Iris pigment epithelial cell (primary cell): ENCODE results near the gene CFAP74.
A peak's percentile ranks its signal among the peaks of the same experiment; 100 is the strongest.

Experiments used
- DNase-seq: peaks from one replicate; pipeline ENCODE4 v3.0.0-alpha.2; 2011; ENCODE audit warnings: low read depth

The CFAP74 gene

DNA sequence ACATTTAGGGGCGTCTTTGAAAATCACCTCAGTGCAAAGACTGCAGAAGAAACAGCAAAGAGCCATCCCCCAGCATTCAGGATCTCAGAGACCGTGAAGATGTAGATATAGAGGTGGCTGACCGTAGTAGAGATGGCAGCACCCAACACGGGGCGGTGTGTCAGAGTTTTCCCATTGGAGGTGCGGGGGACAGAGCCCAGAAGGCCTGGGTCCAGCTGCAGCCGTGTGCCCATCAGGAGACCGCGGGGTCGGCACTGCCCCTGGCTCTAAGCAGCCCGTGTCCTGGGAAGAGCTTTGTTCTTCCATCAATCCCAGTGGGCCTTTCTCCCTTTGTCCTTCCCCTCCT, 16.7 kb upstream of the CFAP74 start:
- no peak for DNase-seq

DNA sequence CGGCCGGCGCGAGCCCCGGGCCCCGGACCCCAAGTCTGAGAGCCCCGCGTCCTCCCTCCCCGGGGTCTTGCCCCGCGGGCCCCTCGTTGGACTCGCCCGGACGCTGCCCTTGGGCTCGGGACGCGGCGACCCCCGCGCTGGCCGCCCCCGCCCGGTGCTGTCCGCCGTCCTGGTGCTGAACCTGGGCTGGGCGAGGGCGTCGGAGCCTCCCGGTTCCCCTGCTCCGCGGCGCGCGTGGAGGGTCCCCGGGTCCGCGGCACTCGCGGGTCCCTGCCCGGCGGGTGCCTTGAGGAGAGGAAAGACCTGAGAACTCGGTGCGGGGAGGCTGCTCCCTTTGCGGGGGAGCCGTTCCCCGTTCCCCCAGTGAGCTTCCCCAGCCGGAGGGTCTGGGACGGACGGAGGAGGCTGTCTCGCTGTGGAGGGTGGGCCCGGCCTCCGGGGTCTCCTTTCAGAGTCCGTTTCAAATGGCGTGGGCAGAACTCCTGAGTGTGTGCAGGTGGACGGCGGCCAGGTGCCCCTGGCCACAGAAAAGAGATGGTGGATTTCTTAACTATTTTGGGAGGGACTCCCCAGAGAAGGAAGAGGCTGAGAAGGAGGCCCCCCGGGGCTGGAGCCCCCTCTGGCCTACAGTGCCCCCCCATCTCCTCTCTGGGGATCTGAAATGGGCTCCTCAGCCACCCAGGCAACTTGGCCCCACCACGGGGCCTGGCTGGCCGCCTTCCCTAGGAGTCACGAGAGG, 16.2 kb upstream of the CFAP74 start:
- no peak for DNase-seq

DNA sequence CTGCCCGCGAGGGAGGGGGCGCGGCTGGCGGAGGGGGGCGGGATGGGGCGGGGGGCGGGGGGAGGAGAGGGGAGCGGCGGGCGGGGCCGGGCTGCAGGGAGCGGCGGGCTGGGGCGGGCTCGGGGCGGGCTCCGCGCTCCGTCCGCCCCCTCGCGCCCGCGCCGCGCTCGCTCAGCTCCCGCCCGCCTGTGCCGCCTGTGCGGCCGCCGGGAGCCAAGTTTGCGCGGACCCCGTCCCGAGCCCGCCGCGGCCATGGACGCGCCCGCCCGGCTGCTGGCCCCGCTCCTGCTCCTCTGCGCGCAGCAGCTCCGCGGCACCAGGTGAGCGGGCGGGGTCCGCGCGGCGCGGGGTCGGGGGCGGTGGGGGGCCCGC, 15.6 kb upstream of the CFAP74 start, which contains the start of gene GABRD:
TSS of gene GABRD (plus strand) at position 174 of the 372 bp plus-strand sequence. CDS start at position 253, 79 bp downstream.
- DNase-seq, result peak; percentile 8

DNA sequence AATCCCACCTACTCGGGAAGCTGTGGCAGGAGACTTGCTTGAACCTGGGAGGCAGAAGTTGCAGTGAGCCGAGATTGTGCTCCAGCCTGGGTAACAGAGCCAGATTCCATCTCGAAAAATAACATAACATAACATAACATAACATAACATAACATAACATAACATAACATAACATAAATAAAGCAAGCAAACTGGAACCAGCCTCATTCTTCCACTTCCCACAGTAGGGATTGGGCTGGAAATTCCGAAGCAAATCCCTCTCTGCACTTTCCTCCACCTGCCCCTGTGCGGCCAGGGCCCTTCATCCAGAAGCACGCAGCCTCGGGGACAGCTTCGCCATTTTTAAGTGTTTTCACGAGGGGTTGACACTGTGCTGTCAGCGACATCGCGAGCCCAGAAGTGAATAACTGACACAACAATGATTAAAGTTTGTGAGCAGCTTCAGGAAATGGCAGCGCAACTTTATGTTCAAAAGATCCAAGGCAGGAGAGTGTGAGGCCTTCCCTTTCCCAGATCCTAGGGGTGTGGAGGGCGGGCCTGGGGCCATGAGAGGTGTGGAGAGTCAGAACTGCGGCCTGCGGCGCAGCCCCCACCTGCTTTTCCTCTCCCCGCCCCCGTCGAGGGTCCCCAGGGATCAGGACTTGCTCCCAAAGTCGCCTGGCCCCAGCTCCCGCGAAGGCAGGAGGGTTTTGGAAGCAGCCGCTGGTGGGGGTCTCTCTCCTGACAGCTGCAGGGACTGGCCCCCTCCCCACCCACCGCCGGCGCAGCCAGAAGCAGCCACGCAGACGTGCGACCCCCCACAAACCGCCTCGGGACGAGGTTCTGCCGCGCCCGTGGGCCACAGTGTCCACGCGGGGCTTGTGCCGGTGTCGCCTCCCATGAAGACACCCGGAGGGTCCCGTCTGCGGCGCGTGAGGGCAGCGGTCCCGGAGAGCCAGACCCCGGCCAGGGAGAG, 14.9 kb upstream of the CFAP74 start:
- no peak for DNase-seq

DNA sequence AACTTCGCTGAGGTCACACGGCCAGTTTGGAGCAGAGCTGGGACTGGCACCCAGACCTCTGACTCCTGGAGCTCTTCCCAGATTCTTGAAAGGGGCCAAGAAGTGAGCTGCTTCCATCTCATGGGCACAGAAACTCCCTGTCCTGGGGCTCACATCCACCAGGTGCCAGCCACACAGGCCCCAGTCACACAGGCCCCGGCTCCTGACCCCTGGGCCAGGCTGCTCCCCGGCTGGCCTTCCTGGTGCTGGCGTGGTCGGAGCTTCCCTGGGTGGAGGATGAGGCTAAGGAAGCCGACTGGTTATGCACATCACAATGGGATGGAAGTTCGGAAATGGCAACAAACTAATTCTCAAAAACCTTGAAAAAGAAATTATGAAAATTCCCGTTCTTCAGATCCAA, 12.5 kb upstream of the CFAP74 start:
- DNase-seq, result no peak

DNA sequence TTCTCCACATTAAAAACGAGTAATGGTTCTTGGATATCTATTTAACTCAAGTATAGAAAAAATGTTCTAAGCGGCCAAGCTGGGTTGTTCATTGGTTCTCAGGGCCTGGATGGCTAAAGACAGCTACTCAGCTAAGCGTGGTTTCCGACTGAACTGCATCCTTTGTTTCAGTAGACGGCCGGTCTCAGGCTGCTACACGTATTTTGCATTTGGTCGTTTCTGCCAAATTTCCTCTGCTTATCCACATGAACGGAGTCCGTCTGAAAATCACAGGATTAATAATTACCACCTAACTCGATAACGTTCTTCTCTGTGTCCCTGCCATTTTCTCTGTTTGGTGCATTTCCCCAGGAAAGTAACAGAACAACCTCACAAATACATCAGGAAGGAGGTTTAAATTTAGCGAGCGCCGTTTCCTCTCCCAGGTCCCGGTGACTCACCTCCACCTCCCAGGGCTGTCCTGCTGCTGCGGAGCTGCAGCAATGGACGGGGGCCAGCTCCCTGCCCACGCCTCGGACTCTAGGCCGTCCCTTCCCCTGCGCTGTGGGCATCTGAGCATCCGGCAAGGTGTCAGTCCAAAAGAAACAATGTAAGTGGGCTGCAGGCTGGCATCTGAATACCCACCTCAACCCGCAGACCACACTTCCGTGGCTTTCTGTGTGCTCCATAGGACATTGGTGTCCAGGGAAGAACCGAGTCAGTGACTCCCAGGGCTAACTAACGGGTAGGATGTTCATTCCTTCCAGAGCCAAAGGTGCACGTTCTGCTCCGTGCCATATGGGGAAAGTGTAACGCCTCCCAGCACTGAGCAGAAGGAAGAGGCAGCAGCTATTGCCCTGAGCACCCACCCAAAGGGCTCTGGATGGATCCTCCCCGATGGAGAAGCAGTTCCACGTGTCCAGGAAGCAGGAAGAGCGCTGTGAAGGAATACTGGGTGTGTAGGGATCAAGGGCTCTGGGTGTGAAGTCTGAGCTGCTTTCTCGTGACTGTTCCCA, 11.5 kb upstream of the CFAP74 start:
- DNase-seq, result no peak

DNA sequence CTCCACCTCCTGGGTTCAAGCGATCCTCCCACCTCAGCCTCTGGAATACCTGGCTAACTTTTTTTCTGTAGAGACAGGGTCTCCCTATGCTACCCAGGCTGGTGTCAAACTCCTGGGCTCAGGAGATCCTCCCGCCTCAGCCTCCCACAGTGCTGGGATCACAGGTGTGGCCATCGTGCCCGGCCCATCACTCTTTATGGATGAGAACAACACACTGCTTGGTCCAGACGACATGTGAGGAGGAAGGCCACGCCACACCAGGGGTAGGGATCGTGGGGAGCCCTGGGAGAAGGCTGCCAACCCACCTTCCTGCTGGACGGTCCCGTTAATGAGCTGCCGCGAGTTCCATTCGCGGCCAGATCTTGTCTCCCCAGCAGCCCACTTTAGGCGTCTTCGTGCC, 10.6 kb upstream of the CFAP74 start:
- DNase-seq, result no peak

DNA sequence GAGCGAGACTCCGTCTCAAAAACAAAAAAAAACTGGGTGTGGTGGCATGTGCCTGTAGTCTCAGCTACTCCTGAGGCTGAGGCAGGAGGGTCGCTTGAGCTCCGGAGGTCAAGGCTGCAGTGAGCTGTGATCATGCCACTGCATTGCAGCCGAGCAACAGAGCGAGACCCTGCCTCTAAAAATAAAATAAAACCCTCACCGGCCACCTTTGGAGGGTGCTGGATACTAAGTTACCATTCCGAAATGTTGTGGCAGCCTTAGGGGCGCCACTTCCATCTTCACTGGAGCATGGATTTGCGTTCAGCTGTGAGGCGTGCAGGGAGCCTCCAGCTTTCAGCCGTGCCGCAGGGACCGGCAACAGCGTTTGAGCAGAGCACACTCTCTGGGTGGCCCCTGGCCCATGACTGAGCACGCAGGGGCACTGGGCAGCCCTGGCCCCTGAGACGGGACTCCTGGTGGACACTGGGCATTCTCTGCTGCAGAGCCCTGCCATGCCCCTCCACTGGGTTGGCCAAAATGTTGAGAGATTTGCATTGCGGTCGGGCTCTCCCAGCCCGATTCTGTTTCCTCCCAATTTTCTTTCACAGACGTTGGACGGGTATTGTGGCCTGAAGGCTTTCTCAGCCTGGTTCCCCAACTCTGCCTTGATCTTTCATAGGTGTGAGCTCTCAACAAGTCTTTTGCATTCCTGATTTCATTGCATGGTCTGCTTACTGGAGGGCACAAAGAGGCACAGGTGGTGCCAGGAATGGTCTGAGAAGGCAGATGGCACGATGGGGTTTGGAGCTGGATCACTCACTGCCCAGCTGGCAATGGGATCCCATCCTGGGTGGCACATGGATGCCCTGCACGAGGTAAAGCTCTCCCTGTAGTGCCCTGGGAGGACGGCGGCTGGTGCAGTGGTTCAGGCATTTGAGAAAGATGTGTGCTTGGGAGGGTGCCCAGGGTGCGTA, 5.8 kb upstream of the CFAP74 start:
- DNase-seq, result no peak

DNA sequence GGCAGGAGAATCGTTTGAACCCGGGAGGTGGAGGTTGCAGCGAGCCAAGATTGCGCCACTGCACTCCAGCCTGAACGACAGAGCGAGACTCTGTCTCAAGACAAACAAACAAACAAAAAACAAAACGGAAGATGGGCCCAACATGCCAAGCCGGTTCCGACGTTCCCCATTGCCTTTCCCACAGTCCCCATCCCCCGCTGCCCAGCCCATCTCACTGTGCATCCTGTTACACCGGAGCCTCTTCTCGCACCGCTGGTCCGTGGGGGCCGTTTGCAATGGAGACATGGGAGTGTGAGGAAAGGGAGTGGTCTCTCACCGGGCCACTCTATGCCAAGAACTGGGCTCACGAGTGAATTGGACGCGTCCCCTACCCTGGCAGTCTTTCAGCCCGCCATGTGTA, 1.3 kb upstream of the CFAP74 start:
- DNase-seq, result no peak

DNA sequence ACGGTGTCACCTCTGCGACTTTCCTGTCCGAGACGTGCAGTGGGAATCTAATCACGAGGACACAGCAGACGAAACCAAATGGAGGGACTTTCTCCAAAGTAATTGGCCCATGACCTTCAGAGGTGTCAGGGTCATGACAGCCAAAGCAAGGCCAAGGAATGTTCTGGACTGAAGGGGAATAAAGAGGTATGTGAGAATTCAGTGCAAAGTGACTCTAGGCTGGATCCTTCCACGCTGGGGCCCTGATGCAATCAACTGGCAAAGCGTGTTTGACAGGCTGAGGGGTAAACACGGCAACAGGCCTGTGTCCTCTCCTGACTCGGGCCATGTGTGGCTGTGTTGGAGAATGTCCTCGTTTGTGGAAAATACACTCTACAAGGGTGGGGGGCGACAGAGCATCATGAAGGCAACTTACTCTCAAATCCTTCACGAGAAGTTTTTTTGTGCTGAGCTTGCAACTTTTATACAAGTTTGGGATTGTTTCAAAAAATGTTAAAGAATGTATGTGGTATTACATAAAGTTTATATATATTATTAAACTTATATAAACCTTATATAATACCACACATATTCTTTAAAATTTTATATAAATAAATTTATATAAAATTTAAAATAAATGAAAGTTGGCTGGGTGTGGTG, 1.7 kb downstream of the CFAP74 start:
- no peak for DNase-seq

DNA sequence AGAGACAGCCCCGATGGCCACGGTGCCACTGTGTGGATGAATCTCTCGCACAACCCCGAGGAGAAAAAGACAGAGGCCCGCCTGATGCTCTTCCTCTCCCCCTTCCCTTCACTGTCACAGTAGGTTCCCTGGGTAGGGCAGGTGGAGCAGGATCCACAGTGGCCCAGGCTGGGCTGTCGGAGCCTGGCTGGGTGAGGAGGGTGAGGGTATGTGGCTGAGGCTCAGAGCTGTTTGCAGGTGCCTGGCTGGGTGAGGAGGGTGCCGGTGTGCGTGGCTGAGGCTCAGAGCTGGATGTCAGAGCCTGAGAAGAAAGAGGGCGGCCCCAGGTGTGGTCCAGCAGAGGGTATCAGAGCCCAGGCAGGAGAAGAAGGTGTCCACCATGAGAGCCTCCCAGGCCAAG, 2.7 kb downstream of the CFAP74 start:
- DNase-seq, result no peak

DNA sequence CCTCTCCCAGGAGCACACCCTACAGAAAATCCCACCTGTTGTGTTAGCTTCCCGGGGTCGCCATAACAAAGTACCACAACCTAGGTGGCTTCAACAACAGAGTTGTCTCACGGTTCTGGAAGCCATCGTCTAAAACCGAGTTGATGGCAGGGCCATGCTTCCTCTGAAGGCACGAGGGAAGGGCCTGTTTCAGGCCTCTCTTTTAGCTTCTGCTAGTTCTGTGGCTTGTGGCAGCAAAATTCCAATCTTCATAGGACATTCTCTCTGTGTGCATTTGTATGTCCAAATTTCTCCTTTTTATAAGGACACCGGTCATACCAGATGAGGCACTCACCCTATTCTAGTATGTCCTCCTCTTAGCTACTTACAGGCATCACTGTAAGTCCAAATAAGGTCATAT, 3.2 kb downstream of the CFAP74 start:
- no peak for DNase-seq

DNA sequence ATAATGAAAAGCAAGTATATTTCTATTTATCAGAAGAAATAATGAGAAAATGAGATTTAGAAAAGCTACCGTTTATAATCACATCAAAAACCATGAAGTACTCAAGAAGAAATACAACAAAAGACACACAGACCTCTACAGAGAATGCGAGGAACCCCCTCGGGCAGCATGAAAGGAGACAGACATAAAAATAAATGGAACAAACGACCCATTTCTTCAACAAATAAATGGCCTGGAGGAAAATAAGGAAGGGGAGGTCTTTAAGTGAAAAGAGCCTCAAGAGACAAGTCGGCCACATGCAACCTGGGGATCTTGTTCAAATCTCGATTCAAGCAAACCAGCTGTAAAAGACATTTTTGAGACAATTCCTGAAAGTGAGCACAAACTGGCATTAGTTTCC, 6.0 kb downstream of the CFAP74 start:
- no peak for DNase-seq

DNA sequence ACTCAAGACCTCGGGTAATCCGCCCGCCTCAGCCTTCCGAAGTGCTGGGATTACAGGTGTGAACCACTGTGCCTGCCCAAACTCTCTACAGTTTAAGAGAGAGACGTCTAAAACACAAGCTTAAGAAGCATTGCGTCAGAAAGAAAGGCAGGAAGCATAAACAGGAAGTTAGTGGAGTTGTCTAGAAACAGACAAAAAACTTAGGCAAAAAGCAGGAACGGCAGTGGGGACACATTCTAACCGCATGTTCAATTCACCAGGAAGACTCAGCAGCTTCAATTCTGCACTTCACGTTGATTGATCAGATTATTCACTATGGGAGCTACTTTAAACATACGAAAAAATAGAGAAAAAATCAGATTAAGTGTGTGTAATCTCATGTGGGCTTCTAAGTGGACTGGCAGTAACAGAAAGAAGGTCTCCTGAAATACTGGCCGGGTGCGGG, 7.4 kb downstream of the CFAP74 start:
- DNase-seq, result peak; percentile 34

DNA sequence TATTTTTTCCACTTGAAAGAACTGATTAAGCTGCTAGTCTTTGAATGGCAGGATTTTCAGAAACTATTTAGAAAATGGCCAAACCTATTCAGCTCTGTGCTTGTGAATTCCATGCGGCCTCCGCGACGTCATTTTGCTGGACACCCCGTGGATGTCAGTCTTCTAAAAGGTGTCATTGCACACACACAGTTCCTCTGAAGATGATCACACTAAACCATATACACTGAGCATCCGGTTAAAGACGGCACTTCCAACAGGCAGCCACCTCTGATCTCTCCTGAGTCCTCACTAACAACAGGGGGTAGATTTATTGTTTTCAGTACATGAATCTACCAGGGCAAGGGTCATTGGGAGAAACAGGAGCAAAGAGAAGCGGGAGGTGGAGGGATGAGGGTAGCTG, 9.1 kb downstream of the CFAP74 start:
- no peak for DNase-seq

DNA sequence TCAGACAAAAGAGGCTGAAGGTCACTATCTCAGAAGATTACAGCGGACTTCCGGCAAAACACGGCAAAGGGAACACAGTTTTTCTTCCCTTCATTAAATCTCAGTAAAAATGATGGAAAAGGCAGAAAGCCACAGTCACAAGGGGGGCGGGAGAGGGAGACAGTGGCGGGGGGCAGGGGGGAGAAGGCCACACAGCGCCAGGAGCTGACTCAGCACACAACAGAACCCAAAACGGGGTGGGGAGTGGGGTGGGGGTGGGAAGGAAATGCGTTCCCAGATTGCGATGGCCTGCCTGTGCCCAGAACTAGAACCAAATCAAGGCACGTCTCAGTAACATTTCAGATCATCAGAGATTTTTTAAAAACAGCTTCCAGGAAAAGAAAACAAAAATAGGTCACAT, 13.4 kb downstream of the CFAP74 start:
- DNase-seq, result no peak

DNA sequence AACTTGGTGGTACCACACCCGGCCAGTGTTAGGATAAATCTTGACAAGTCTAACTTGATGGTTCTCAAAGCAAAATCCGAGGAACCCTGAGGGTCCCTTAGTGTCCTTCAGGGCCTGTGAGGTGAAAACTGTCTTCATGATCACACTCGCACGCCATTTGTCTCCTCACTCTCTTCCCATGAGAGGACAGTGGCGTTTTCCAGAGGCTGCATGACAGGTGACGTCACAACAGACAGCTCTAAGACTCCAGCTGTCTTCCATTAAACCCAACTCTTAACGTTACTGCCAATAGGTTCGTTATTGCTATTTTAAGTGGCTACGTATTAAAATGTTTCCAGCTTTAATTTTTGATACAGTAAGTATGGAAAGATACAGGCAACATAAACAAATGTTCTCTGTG, 13.8 kb downstream of the CFAP74 start:
- peak; percentile 18 for DNase-seq

DNA sequence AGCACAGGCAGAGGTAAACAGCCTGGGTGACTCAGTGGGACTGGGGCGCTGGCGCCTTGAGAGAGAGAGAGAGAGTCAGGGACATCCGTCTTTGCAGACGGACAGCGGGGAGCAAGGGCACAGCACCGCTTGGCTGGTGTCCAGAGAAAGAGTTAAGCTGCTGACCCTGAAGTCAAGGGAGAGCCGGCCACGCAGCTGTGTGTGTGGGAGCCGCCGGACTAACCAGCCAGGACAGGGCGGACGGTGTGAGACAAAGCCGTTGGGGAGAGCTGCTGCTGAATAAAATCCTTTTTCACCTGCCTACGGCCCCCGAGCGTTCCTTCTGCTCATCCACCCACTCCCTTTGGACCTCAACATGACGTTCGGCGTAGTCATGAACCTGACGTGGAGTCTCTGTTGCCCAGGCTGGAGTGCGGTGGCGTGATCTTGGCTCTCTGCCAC, 14.5 kb downstream of the CFAP74 start:
- peak; percentile 28 for DNase-seq

DNA sequence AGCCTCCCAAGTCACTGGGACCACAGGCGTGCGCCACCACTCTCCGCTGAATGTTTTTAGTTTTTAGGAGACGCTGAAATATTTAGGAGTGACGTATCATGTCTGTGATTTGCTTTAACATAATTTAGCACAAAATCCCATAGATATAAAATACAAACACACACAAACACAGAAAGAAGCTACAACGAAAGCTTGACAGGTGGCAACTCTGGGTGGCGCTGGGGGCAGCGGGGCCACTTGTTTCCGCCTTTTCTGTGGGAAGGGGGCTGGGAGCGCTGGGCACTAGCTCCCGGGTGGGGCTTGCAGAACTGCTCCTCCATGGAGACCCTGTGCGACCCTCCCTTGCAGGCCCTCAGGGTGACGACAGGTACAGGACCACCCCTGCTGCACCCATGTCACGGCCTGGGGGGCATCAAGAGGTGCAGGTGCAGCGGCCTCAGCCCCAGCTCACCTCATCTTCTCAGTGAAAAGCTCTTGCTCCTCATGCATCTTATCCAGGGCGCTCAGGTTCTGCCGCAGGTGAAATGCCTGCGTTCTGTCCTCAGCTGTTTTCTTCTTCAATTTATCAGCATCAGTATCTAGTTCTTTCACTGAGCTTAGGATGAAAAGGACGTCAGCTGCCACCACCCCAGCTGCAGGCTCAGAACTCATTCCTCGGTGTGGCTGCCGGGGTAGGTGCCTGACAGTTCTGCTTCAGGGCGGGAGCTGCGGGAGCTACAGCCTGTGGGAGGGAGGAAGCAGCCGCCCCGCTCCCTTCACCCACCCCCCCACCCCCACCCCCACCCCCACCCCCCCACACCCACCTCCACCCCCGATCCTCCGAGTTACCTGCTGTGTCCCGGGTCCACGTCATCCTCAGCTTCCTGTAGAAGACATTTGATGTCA, 15.3 kb downstream of the CFAP74 start:
- no peak for DNase-seq
